Testis (tissue), 3 donors: ENCODE measurements around the gene NDUFB6. TPM values are rescaled to one million over a fixed set of nuclear protein-coding genes. Genes with fewer than 3 reads are reported as not detected.

ENCODE experiments used
- DNase-seq: peaks from one replicate; pipeline ENCODE4 v3.0.0-alpha.2; 2019
- H3K27ac ChIP-seq, 2 donors: fragments of 200-600 bp; sonication (generic); one replicate each; pipeline ENCODE4 v1.5.1; 2019
- H3K27me3 ChIP-seq: fragments of 200-600 bp; sonication (generic); one replicate; pipeline ENCODE4 v1.5.1; 2019
- H3K36me3 ChIP-seq: fragments of 200-600 bp; sonication (generic); one replicate; pipeline ENCODE4 v1.5.1; 2017; ENCODE audit warnings: low read depth; ENCODE audit errors: missing control alignments
- H3K4me1 ChIP-seq: fragments of 200-600 bp; sonication (generic); one replicate; pipeline ENCODE4 v1.5.1; 2019
- H3K4me3 ChIP-seq, 2 donors: fragments of 200-600 bp; sonication (generic); one replicate each; pipeline ENCODE4 v1.5.1; 2017 to 2019
- H3K9me3 ChIP-seq: fragments of 200-600 bp; sonication (generic); one replicate; pipeline ENCODE4 v1.5.1; 2017
- POLR2A ChIP-seq: fragments of 450-650 bp; IDR thresholded peaks from one replicate; pipeline ENCODE4 v1.6.1; 2017; ENCODE audit warnings: antibody characterized with exemption, mild to moderate bottlenecking, moderate library complexity
- WGBS, 2 donors: methylation state at CpG; one replicate each; pipeline ENCODE4 v1.1.5; 2018; 5-methylcytosine and 5-hydroxymethylcytosine counted together
- intact Hi-C: fragments of 100-400 bp; cut with DNase I; formaldehyde crosslinking; loops from one replicate; pipeline ENCODE4 v1.15.1; 2023; ENCODE audit warnings: low total_unique reads
- polyA plus RNA-seq: library from polyadenylated mRNA; stranded (reverse); fragments of 350-450 nt; fragmentation: Illumina TruSeq; extraction: RNeasy Lipid Tissue Mini Kit (QIAGEN cat#74804); gene quantifications from one replicate; pipeline ENCODE4 v1.2.3, GENCODE V29; 2014; ENCODE audit warnings: low read depth, low replicate concordance; ENCODE audit not compliant: insufficient read depth
- total RNA-seq, 2 donors: library from RNA; depleted of rRNA; stranded (reverse); fragments of >200 nt; gene quantifications; one replicate each; pipeline ENCODE4 v1.2.3, GENCODE V29; 2016
- TF ChIP-seq, protein P1 (sequence below), 3 experiments: fragments of 450-650 bp in 2 of 3; fragments of 200-600 bp in 1 of 3; sonication (generic) in 1 of 3; IDR thresholded peaks; one replicate each; pipeline ENCODE4 v1.5.1; 2016 to 2019; ENCODE audit warnings: antibody characterized with exemption in 3 of 3, mild to moderate bottlenecking in 2 of 3, moderate library complexity in 1 of 3

The NDUFB6 gene
- total and polyA plus RNA-seq, 3 donors from 2014 or later = 56.4 to 97.9 (median 61.8) TPM

DNA sequence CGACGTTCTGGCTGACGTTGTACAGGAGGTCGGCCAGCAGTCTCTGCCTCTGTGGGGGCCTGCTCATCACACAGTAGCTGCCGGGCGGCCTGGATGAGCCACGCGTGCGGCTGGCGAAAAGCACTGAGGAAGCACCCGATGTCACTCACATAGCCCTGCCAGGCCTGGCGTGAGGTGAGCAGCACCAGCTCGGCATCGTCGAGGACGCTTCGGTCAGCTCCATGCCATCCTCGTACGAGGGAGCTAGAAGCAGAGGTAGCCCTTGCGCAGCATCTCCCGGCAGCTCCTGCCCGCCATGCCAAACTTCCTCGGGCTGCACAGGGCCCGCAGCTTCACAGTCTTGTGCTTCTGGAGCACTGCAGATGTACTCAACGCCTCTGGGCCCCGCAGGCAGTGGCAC is 6.2 kb downstream of the NDUFB6 start:
- peaks cover 9% of the 10 kb centered on the region for H3K4me1 ChIP-seq
- intact Hi-C loops = no loop called here
- no peaks in the 10 kb centered on the region for H3K27me3 ChIP-seq
- no peaks in the 10 kb centered on the region for H3K36me3 ChIP-seq
- WGBS, 2 donors = 95 to 96% methylated on average over 11 to 26 of the region's 26 CpGs
- H3K4me3 ChIP-seq = no peak overlapping the region
- H3K9me3 ChIP-seq = no peaks in the 10 kb centered on the region
- no peak for TF ChIP-seq POLR2A
- TF ChIP-seq, protein P1, sequence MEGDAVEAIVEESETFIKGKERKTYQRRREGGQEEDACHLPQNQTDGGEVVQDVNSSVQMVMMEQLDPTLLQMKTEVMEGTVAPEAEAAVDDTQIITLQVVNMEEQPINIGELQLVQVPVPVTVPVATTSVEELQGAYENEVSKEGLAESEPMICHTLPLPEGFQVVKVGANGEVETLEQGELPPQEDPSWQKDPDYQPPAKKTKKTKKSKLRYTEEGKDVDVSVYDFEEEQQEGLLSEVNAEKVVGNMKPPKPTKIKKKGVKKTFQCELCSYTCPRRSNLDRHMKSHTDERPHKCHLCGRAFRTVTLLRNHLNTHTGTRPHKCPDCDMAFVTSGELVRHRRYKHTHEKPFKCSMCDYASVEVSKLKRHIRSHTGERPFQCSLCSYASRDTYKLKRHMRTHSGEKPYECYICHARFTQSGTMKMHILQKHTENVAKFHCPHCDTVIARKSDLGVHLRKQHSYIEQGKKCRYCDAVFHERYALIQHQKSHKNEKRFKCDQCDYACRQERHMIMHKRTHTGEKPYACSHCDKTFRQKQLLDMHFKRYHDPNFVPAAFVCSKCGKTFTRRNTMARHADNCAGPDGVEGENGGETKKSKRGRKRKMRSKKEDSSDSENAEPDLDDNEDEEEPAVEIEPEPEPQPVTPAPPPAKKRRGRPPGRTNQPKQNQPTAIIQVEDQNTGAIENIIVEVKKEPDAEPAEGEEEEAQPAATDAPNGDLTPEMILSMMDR (IDR thresholded peaks at IDR 0.05) = no peak
- no peak for DNase-seq
- no peak overlapping the region for H3K27ac ChIP-seq

GRCh38 chr9:32565967-32566366 is 7.0 kb downstream of the NDUFB6 start:
- Histone ChIP-seq H3K4me1 (peaks cover under 1% of the 10 kb centered on the region), H3K4me3 (no peak overlapping the region), H3K27ac (no peak overlapping the region), H3K9me3 (no peaks in the 10 kb centered on the region), H3K27me3 (no peaks in the 10 kb centered on the region), H3K36me3 (no peaks in the 10 kb centered on the region)
- DNase-seq = no peak
- TF ChIP-seq, protein P1 (IDR thresholded peaks at IDR 0.05) = no peak
- no peak for TF ChIP-seq POLR2A
- intact Hi-C loops = no loop called here
- 94 to 98% methylated on average over 6 of the region's 6 CpGs for WGBS, 2 donors

GRCh38 chr9:32558408-32558934 is 14.5 kb downstream of the NDUFB6 start:
- no peak for TF ChIP-seq POLR2A
- Histone ChIP-seq H3K9me3 (no peaks in the 10 kb centered on the region), H3K4me3 (no peak overlapping the region), H3K36me3 (no peaks in the 10 kb centered on the region), H3K4me1 (peaks cover 6% of the 10 kb centered on the region), H3K27ac (peak overlapping the region in 1 of 2 donors; percentile 15), H3K27me3 (no peaks in the 10 kb centered on the region)
- whole genome bisulfite sequencing, 2 donors = 38 to 44% methylated on average over 3 of the region's 3 CpGs
- DNase-seq = no peak
- intact Hi-C loops = no loop called here

- Histone ChIP-seq H3K4me3 (no peak overlapping the region), H3K27ac (no peak overlapping the region), H3K36me3 (no peaks in the 10 kb centered on the region), H3K4me1 (peaks cover 19% of the 10 kb centered on the region), H3K27me3 (no peaks in the 10 kb centered on the region), H3K9me3 (no peaks in the 10 kb centered on the region)
- no peak for DNase-seq
- TF ChIP-seq, protein P1 (IDR thresholded peaks at IDR 0.05) = no peak
- TF ChIP-seq POLR2A = no peak
- intact Hi-C loops = no loop called here
Observed at GRCh38 chr9:32554591-32554990, 18.4 kb downstream of the NDUFB6 start.

- Histone ChIP-seq H3K4me1 (peaks cover 20% of the 10 kb centered on the region), H3K27me3 (no peaks in the 10 kb centered on the region), H3K4me3 (no peak overlapping the region), H3K36me3 (no peaks in the 10 kb centered on the region), H3K9me3 (no peaks in the 10 kb centered on the region), H3K27ac (no peak overlapping the region)
- DNase-seq = no peak
- TF ChIP-seq, protein P1 (IDR thresholded peaks at IDR 0.05) = no peak
- no peak for TF ChIP-seq POLR2A
- WGBS, 2 donors = 70 to 77% methylated on average over 2 of the region's 2 CpGs
- intact Hi-C loops = no loop called here
Observed at GRCh38 chr9:32554107-32554506, 18.9 kb downstream of the NDUFB6 start.
